ENCODE measurements around the gene TBX18. TPM values are rescaled to one million over a fixed set of nuclear protein-coding genes. Genes with fewer than 3 reads are reported as not detected.

The TBX18 gene
- total RNA-seq, 1 experiment from 2014 or later = 14.4 TPM

- Histone ChIP-seq H3K9me3 (ENCODE audit: control insufficient read depth in 1 of 2, insufficient read depth in 1 of 2, low read depth in 1 of 2, low read length in 2 of 2) (no peaks in the 10 kb centered on the region), H3K4me2 (ENCODE audit: low read length) (no peak overlapping the region), H2AFZ (ENCODE audit: low read depth, low read length, poor library complexity, severe bottlenecking) (no peak overlapping the region), H3K9me2 (ENCODE audit: insufficient read depth) (no peaks in the 10 kb centered on the region), H3K4me3 (replicated peaks in 1 of 2; ENCODE audit: low read depth in 1 of 2, low read length in 2 of 2) (no peak overlapping the region), H3K9ac (ENCODE audit: low read length) (no peak overlapping the region), H3K27me3 (ENCODE audit: insufficient read depth, low read length) (no peaks in the 10 kb centered on the region; the same call in 1 of the 2 replicates), H3K79me2 (ENCODE audit: insufficient read depth, low read length) (no peaks in the 10 kb centered on the region), H3K27ac (ENCODE audit: low read depth, low read length) (no peak overlapping the region), H3K4me1 (ENCODE audit: control insufficient read depth in 1 of 2, insufficient read depth in 2 of 2, low read length in 2 of 2) (no peaks in the 10 kb centered on the region), H4K20me1 (ENCODE audit: insufficient read depth) (no peaks in the 10 kb centered on the region), H3K36me3 (ENCODE audit: control insufficient read depth in 1 of 2, insufficient read depth in 2 of 2, low read length in 2 of 2) (no peaks in the 10 kb centered on the region)
- TF ChIP-seq, protein P1, sequence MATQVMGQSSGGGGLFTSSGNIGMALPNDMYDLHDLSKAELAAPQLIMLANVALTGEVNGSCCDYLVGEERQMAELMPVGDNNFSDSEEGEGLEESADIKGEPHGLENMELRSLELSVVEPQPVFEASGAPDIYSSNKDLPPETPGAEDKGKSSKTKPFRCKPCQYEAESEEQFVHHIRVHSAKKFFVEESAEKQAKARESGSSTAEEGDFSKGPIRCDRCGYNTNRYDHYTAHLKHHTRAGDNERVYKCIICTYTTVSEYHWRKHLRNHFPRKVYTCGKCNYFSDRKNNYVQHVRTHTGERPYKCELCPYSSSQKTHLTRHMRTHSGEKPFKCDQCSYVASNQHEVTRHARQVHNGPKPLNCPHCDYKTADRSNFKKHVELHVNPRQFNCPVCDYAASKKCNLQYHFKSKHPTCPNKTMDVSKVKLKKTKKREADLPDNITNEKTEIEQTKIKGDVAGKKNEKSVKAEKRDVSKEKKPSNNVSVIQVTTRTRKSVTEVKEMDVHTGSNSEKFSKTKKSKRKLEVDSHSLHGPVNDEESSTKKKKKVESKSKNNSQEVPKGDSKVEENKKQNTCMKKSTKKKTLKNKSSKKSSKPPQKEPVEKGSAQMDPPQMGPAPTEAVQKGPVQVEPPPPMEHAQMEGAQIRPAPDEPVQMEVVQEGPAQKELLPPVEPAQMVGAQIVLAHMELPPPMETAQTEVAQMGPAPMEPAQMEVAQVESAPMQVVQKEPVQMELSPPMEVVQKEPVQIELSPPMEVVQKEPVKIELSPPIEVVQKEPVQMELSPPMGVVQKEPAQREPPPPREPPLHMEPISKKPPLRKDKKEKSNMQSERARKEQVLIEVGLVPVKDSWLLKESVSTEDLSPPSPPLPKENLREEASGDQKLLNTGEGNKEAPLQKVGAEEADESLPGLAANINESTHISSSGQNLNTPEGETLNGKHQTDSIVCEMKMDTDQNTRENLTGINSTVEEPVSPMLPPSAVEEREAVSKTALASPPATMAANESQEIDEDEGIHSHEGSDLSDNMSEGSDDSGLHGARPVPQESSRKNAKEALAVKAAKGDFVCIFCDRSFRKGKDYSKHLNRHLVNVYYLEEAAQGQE (IDR thresholded peaks at IDR 0.05; ENCODE audit: low read depth) = no peak
- no peak for TF ChIP-seq EGR1 (IDR thresholded peaks at IDR 0.05; ENCODE audit: low read depth)
- no peak for TF ChIP-seq EZH2 (IDR thresholded peaks at IDR 0.05)
- no peak for TF ChIP-seq ELF1 (IDR thresholded peaks at IDR 0.05; ENCODE audit: borderline replicate concordance, low read depth)
- TF ChIP-seq SIN3A (IDR thresholded peaks at IDR 0.05; ENCODE audit: low read depth) = no peak
- TF ChIP-seq POLR2AphosphoS5 (IDR thresholded peaks at IDR 0.05; ENCODE audit: low read depth, low read length) = no peak
- TF ChIP-seq ZNF274 (IDR thresholded peaks at IDR 0.05; ENCODE audit: low read depth, low read length) = no peak
- no peak for TF ChIP-seq SP1 (IDR thresholded peaks at IDR 0.05; ENCODE audit: low read depth)
- TF ChIP-seq, protein P2, sequence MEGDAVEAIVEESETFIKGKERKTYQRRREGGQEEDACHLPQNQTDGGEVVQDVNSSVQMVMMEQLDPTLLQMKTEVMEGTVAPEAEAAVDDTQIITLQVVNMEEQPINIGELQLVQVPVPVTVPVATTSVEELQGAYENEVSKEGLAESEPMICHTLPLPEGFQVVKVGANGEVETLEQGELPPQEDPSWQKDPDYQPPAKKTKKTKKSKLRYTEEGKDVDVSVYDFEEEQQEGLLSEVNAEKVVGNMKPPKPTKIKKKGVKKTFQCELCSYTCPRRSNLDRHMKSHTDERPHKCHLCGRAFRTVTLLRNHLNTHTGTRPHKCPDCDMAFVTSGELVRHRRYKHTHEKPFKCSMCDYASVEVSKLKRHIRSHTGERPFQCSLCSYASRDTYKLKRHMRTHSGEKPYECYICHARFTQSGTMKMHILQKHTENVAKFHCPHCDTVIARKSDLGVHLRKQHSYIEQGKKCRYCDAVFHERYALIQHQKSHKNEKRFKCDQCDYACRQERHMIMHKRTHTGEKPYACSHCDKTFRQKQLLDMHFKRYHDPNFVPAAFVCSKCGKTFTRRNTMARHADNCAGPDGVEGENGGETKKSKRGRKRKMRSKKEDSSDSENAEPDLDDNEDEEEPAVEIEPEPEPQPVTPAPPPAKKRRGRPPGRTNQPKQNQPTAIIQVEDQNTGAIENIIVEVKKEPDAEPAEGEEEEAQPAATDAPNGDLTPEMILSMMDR (IDR thresholded peaks at IDR 0.05 in 2 of 3, conservative IDR thresholded peaks at IDR 0.05 in 1 of 3; ENCODE audit: borderline replicate concordance in 1 of 3, insufficient read depth in 1 of 3, low read depth in 2 of 3, low read length in 2 of 3) = no peak
- TF ChIP-seq ZFX (IDR thresholded peaks at IDR 0.05) = no peak
- TF ChIP-seq YY1 (IDR thresholded peaks at IDR 0.05; ENCODE audit: extremely low read depth, insufficient replicate concordance, low read depth, low read length) = no peak
- no peak for TF ChIP-seq RAD21 (IDR thresholded peaks at IDR 0.05; ENCODE audit: low read depth)
- TF ChIP-seq CBX3 (IDR thresholded peaks at IDR 0.05; ENCODE audit: low read depth) = no peak
- TF ChIP-seq FOSL1 (IDR thresholded peaks at IDR 0.05; ENCODE audit: low read depth) = no peak
- no peak for TF ChIP-seq EZH2phosphoT487 (IDR thresholded peaks at IDR 0.05; ENCODE audit: borderline replicate concordance)
- TF ChIP-seq CEBPB (IDR thresholded peaks at IDR 0.05; ENCODE audit: low read depth) = no peak
- intact Hi-C loops (cut with micrococcal nuclease) = no loop called here
- no peak for ATAC-seq
- no peak for DNase-seq (ENCODE audit: low read depth, low spot score)
- no TSS peak for BruUV-seq (replicated peaks)
- ChIA-PET POLR2A (no interaction called here), CTCF (interaction anchor here (1.5 kb wide), 1 partner anchor 24 kb away, joined by 3 read pairs; no protein-coding TSS in a partner anchor), RAD21 (ENCODE audit: low non-redundant PET in 1 of 2, low total read pairs in 2 of 2, uncharacterized antibody in 2 of 2, unreplicated experiment in 2 of 2) (no interaction called here)
These were observed 11.2 kb downstream of the TBX18 start for GRCh38 chr6:84753173-84753572.

All from HCT116 (cell line).